Adipocyte (in vitro differentiated cells): ENCODE measurements around the gene ALDH8A1.

Experiments
- DNase-seq: peaks from one replicate; pipeline ENCODE4 v3.0.0-alpha.2; 2015; ENCODE audit warnings: low read depth
- H3K27me3 ChIP-seq: replicated peaks from 2 replicates; pipeline ENCODE4 v1.7.0; 2013; ENCODE audit warnings: mild to moderate bottlenecking, low read length, moderate library complexity; ENCODE audit not compliant: control insufficient read depth, insufficient read depth
- H3K36me3 ChIP-seq: 2 replicates; pipeline ENCODE4 v1.7.0; 2013; ENCODE audit warnings: low read length, mild to moderate bottlenecking, moderate library complexity; ENCODE audit not compliant: control insufficient read depth, insufficient read depth, severe bottlenecking
- H3K4me1 ChIP-seq: 2 replicates; pipeline ENCODE4 v1.7.0; 2013; ENCODE audit warnings: mild to moderate bottlenecking, low read length, moderate library complexity; ENCODE audit not compliant: control insufficient read depth, insufficient read depth
- H3K4me3 ChIP-seq: 2 replicates; pipeline ENCODE4 v1.7.0; 2013; ENCODE audit warnings: mild to moderate bottlenecking, low read length, moderate library complexity
- H3K9ac ChIP-seq: 2 replicates; pipeline ENCODE4 v1.7.0; 2013; ENCODE audit warnings: mild to moderate bottlenecking, low read length, moderate library complexity
- H3K9me3 ChIP-seq: 2 replicates; pipeline ENCODE4 v1.7.0; 2013; ENCODE audit warnings: mild to moderate bottlenecking, low read length, moderate library complexity; ENCODE audit not compliant: control insufficient read depth

ALDH8A1 gene

GRCh38 chr6:134948691-134949090 is 1.2 kb downstream of the ALDH8A1 start:
- Histone ChIP-seq H3K9ac (no peak overlapping the region), H3K4me1 (no peaks in the 10 kb centered on the region), H3K36me3 (no peaks in the 10 kb centered on the region), H3K9me3 (no peaks in the 10 kb centered on the region), H3K27me3 (no peaks in the 10 kb centered on the region), H3K4me3 (no peak overlapping the region)
- no peak for DNase-seq

DNA sequence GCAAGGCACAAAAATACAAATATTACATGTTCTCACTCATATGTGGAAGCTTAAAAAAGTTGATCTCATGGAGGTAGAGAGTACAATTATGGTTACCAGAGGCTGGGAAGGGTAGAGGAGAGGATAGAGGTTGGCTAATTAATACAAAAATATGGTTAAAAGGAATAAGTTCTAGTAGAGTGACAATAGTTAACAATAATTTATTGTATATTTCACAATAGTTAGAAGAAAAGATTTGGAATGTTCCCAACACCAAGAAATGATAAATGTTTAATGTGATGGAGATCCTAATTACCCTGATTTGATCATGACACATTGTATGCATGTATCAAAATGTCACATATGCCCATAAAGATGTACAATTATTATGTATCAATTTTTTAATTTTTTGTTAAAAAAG is 1.8 kb downstream of the ALDH8A1 start:
- no peak overlapping the region for H3K4me3 ChIP-seq
- H3K9me3 ChIP-seq = no peaks in the 10 kb centered on the region
- no peaks in the 10 kb centered on the region for H3K4me1 ChIP-seq
- no peak for DNase-seq
- no peak overlapping the region for H3K9ac ChIP-seq
- H3K36me3 ChIP-seq = no peaks in the 10 kb centered on the region
- no peaks in the 10 kb centered on the region for H3K27me3 ChIP-seq

- H3K9me3 ChIP-seq = no peaks in the 10 kb centered on the region
- peaks cover 3% of the 10 kb centered on the region for H3K4me1 ChIP-seq
- H3K27me3 ChIP-seq = no peaks in the 10 kb centered on the region
- H3K36me3 ChIP-seq = no peaks in the 10 kb centered on the region
- no peak for DNase-seq
- H3K4me3 ChIP-seq = no peak overlapping the region
- H3K9ac ChIP-seq = no peak overlapping the region
Measured at GRCh38 chr6:134945045-134945444, 4.9 kb downstream of the ALDH8A1 start.

DNA sequence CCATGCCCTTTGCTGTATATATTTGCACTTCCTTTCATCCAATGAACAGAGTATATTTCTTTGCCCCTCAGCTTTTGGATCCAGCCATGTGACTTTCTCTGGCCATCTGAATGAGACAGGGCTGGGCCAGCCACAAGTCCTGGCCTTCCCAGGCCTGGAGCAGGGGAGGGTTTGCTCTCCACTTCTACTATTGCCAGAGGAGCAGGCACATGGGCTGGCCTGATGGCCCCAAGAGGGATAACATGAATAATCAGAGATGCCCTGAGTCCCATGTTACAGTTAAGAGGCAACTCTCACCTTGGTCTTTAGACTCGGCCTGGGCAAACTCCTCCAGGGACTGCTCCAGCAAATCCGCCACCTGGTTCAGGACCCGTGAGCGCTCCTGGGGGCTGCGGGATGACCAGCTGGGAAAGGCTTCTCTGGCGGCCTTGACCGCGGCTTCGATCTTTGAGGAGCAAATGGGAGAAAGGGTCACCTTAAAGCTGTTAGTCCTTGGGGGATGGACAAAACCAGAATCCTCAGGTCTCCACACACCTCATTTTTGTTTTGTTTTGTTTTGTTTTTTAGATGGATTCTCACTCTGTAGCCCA is 6.3 kb downstream of the ALDH8A1 start:
- Histone ChIP-seq H3K9me3 (no peaks in the 10 kb centered on the region), H3K36me3 (no peaks in the 10 kb centered on the region), H3K4me3 (no peak overlapping the region), H3K4me1 (peaks cover 3% of the 10 kb centered on the region), H3K27me3 (no peaks in the 10 kb centered on the region), H3K9ac (no peak overlapping the region)
- DNase-seq = no peak

DNA sequence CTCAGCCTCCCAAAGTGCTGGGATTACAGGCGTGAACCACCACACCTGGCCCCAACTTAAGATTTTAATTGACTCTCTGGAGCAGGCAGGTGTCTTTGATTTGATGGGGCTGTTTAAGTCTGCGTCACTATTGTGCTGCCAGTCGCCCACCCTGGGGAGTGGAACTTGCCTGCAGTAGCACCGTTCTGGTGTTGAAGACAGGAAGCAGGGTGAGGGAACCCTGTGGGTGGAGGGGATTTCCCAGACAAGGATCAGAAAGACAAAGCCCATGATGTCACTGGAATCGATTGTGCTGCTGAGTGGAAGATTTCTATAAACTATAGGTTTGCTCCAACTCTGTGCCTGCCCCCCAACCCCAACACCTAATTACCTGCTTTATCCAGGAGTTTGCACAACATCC is 11.0 kb downstream of the ALDH8A1 start:
- Histone ChIP-seq H3K36me3 (no peaks in the 10 kb centered on the region), H3K4me3 (no peak overlapping the region), H3K9me3 (no peaks in the 10 kb centered on the region), H3K9ac (no peak overlapping the region), H3K4me1 (peaks cover 15% of the 10 kb centered on the region), H3K27me3 (no peaks in the 10 kb centered on the region)
- DNase-seq = no peak

GRCh38 chr6:134937426-134937825 is 12.5 kb downstream of the ALDH8A1 start:
- no peaks in the 10 kb centered on the region for H3K9me3 ChIP-seq
- peak; percentile 44 for DNase-seq
- H3K9ac ChIP-seq = peak overlapping the region; percentile 48
- no peaks in the 10 kb centered on the region for H3K36me3 ChIP-seq
- peaks cover 15% of the 10 kb centered on the region for H3K4me1 ChIP-seq
- no peaks in the 10 kb centered on the region for H3K27me3 ChIP-seq
- no peak overlapping the region for H3K4me3 ChIP-seq

DNA sequence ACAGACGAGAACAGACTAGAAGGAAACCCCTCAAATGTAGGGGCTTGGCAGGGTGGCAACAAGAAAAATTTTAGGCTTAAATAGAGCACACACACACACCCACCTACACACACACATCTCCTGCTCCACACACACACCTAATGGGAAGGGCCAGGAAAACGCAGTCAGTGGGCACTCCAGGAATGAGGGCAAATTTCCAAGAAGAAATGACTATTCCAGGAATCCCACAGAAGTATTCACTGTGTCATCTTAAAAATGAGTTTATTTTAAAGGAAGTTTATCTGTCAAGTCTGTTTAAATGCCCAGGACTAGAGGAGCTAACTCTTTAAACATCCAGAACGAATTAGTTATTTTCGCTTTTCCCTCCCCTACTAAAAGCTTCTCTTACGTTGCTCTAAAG is 13.0 kb downstream of the ALDH8A1 start:
- Histone ChIP-seq H3K4me3 (no peak overlapping the region), H3K9me3 (no peaks in the 10 kb centered on the region), H3K4me1 (peaks cover 15% of the 10 kb centered on the region), H3K9ac (peak overlapping the region; percentile 48), H3K36me3 (no peaks in the 10 kb centered on the region), H3K27me3 (no peaks in the 10 kb centered on the region)
- peak; percentile 69 for DNase-seq

DNA sequence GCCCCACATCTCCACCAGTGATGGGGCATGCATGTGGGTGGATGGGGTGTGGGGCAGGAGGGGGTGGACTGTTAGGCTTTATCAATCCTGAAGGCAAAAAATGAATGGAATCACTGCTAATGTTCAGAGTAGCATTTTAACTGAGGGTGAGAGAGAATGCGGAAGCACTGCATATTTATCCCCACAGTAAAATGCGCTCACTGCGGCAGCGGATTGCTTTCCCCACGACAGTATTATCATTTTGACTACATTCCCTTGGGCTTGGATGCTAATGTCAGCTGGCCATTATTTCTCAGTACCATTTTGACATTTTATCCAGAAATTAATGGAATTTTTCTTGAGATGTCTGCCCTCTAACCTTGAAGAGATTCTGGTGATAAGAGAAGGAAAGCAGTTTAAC is 13.4 kb downstream of the ALDH8A1 start:
- no peak for DNase-seq
- H3K4me3 ChIP-seq = no peak overlapping the region
- H3K4me1 ChIP-seq = peaks cover 15% of the 10 kb centered on the region
- no peaks in the 10 kb centered on the region for H3K27me3 ChIP-seq
- no peak overlapping the region for H3K9ac ChIP-seq
- no peaks in the 10 kb centered on the region for H3K9me3 ChIP-seq
- H3K36me3 ChIP-seq = no peaks in the 10 kb centered on the region

DNA sequence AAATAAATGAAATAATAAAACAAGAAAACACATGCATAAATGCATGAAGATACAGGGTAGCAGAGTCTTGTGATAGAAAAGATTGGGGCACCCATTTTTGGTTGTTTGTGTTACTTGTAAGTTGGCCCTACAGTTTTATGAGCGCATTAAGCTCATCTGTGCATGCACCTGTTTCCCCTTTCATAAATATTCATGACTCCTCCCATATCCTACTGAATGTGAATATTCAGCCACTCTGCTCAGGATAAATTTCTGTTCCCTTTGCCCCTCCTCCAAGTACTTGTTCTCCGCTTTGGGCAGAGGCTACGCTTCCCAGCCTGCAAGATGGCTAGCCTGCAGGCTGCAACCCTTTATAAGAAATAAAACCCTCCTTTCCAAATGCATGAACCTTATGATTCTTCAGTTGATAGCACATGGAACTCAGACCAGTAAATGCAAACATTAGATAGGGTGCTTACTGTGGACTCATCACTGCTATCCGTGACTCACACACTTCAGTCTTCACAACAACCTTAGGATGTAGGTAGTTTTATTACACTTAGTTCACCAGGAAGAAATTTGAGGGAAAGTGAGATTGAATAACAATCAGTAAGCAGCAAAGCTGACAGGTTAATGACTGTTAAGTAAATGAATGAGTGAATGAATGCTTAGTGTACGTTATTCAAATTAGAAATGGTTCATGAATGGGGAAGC is 15.0 kb downstream of the ALDH8A1 start:
- no peak for DNase-seq
- Histone ChIP-seq H3K9me3 (no peaks in the 10 kb centered on the region), H3K36me3 (no peaks in the 10 kb centered on the region), H3K9ac (no peak overlapping the region), H3K4me3 (no peak overlapping the region), H3K27me3 (no peaks in the 10 kb centered on the region), H3K4me1 (peaks cover 12% of the 10 kb centered on the region)

DNA sequence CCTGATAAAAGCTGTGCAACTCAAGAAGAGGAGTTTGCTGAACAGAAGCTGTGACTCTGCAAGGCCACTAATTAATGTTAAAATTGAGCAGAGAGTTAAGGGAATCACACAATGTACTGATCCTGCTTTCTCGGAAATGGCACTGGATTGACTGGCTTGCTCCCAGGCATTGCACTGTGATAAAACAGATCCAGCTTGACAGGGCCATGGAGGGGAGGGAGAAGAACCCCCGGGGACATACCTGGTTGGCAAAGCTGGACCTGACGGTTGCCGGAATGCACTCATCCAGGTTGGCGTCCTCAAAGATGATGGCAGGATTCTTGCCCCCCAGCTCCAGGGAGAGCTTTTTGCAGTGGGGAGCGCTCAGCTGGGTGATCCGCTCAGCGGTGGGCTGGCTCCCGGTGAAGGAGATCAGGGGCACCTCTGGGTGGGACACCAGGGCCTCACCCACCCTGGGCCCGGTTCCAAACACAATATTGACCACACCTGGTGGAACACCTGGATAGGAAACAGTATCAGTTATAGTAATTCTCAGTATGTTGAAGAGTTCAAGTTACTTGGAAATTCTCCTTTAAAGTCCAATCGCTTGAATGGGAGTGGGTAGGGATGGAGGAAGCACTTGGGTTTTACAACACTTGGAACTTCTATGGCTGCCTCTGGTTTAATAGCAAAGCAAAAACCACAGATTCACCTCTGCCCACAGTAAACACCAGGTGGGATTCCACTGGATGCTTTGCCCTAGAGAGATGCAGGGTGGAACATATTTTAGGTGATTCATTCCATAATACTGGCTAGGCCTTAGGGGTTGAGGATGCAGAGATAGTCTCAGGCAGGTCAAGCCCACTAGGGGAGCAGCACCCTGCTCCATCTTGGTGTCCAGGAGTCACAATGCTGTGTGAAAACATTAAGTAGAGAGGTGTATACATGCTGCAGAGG is 17.1 kb downstream of the ALDH8A1 start:
- H3K27me3 ChIP-seq = no peaks in the 10 kb centered on the region
- no peaks in the 10 kb centered on the region for H3K9me3 ChIP-seq
- H3K4me3 ChIP-seq = no peak overlapping the region
- DNase-seq = no peak
- H3K4me1 ChIP-seq = peaks cover 16% of the 10 kb centered on the region
- no peak overlapping the region for H3K9ac ChIP-seq
- no peaks in the 10 kb centered on the region for H3K36me3 ChIP-seq

- no peaks in the 10 kb centered on the region for H3K36me3 ChIP-seq
- H3K4me1 ChIP-seq = peaks cover 10% of the 10 kb centered on the region
- no peak for DNase-seq
- no peaks in the 10 kb centered on the region for H3K9me3 ChIP-seq
- no peak overlapping the region for H3K4me3 ChIP-seq
- H3K9ac ChIP-seq = no peak overlapping the region
- no peaks in the 10 kb centered on the region for H3K27me3 ChIP-seq
Measured at GRCh38 chr6:134932098-134932497, 17.8 kb downstream of the ALDH8A1 start.
